H7 (cell line): ENCODE data around the gene RAB4A. TPM values are rescaled to one million over a fixed set of nuclear protein-coding genes. Genes with fewer than 3 reads are reported as not detected.
A peak's percentile ranks its signal among the peaks of the same experiment; 100 is the strongest.

Experiments
- DNase-seq: peaks from one replicate; pipeline ENCODE4 v3.0.0; 2012
- H3K27me3 ChIP-seq: 2 replicates; pipeline ENCODE4 v1.6.0; 2011; ENCODE audit warnings: mild to moderate bottlenecking, low read length; ENCODE audit not compliant: control insufficient read depth, insufficient read depth
- H3K36me3 ChIP-seq: replicated peaks from 2 replicates; pipeline ENCODE4 v1.5.1; 2011; ENCODE audit warnings: low read length; ENCODE audit not compliant: control insufficient read depth, insufficient read depth
- H3K4me3 ChIP-seq: 2 replicates; pipeline ENCODE4 v1.5.1; 2011; ENCODE audit warnings: low read depth, mild to moderate bottlenecking, control low read depth, low read length, moderate library complexity; ENCODE audit not compliant: insufficient read depth
- total RNA-seq: library from RNA; depleted of rRNA; stranded (reverse); fragments of >200 nt; shearing (Covaris generic); gene quantifications from 2 replicates; pipeline ENCODE4 v1.2.3, GENCODE V29; 2014

RAB4A gene
- total RNA-seq, 1 experiment from 2014 or later: 47.0 TPM

DNA sequence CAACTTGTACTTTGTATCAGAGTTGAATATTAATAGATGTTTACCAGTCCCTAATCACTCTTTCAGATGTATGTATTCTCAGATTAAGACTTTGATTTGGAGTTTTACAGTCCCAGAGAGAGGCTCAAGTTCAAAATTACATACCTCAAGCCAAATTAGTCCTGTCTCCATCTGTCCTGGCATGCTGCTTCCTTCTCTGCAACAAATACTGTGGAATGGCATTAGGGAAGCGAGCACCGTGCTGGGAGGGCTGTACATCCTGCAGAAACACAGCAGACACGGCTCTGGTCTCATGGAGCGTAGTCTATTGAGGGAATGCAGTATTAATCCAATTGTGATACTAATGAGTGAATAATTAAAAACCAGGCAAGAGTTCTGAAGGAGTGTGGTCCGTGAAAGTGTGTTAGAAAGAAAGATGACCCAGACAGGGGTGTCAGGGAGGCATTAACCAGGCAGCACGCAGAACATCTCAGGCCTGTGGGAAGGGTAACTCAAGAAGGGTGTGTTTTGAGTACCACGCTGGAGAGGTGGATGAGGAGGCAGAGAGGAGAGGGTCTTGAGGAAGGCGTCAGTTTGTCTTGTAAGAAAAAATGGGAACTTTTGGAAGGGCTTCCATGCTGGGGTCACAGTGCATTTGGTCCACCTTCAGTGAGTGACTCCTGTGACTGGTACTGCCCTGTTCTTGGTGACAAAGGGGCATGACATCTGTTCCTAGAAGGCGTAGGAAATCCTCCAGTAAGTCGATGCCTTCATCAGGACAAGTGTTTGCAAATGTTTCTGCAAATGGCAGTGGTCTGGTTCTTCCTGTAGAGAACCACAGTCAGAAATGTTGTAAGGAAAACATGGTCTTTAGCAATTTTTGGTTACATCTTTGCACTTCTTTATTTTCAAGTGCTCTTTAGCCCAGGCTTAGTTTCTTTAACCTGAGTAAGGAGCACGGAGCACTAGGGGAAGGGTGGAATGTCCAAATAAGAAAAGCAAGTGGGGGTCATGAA, 1.6 kb downstream of the RAB4A start:
- H3K4me3 ChIP-seq: peak overlapping the region; percentile 69
- H3K27me3 ChIP-seq: peaks cover 3% of the 10 kb centered on the region; the same call in 1 of the 2 replicates
- H3K36me3 ChIP-seq: no peaks in the 10 kb centered on the region; the same call in 1 of the 2 replicates
- no peak for DNase-seq

DNA sequence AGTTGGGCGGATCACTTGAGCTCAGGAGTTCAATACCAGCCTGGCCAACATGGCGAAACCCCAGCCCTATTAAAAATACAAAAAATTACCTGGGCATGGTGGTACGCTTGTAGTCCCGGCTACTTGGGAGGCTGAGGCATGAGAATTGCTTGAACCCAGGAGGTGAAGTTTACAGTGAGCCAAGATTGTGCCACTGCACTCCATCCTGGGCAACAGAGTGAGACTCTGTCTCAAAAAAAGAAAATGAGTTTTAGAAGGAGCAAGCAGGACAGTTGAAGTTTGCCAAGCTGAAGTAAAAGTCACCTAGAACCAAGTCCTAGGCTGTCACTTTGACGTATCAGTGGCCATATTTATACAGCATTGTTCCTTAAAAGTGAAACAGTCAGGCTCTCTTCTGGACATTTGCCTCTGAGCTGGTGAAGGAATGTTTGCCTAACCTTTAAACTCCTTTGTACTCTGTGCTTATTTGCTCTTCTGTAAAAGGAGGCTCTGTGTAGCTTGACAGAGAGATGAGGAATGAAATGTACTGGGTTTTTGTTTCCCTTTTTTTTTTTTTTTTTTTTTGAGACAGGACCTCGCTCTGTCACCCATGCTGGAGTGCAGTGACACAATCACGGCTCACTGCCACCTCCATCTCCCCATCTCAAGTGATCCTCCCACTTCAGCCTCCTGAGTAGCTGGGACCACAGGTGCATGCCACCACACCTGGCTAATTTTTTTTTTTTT, 2.8 kb downstream of the RAB4A start:
- DNase-seq: no peak
- no peak overlapping the region for H3K4me3 ChIP-seq
- H3K36me3 ChIP-seq: no peaks in the 10 kb centered on the region; the same call in 1 of the 2 replicates
- H3K27me3 ChIP-seq: peaks cover 3% of the 10 kb centered on the region; the same call in 1 of the 2 replicates

DNA sequence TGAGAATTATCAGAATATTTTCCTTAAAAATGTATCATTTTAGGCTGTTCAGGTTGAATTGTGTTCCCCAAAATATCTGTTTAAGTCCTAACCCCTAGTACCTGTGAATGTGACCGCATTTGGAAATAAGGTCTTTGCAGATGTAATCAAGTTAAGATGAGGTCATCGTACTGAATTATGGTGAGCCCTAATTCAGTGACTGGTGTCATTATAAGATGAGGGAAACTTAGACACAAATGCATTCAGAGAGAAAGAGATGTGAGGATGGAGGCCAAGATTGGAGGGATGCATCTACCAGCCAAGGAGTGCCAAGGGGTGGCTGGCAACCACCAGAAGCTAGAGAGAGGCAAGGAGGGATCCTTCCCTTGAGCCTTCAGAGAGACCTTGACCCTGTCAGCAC, 4.1 kb downstream of the RAB4A start:
- no peak overlapping the region for H3K4me3 ChIP-seq
- no peak for DNase-seq
- H3K27me3 ChIP-seq: peaks cover 3% of the 10 kb centered on the region; the same call in 1 of the 2 replicates
- H3K36me3 ChIP-seq: no peaks in the 10 kb centered on the region

DNA sequence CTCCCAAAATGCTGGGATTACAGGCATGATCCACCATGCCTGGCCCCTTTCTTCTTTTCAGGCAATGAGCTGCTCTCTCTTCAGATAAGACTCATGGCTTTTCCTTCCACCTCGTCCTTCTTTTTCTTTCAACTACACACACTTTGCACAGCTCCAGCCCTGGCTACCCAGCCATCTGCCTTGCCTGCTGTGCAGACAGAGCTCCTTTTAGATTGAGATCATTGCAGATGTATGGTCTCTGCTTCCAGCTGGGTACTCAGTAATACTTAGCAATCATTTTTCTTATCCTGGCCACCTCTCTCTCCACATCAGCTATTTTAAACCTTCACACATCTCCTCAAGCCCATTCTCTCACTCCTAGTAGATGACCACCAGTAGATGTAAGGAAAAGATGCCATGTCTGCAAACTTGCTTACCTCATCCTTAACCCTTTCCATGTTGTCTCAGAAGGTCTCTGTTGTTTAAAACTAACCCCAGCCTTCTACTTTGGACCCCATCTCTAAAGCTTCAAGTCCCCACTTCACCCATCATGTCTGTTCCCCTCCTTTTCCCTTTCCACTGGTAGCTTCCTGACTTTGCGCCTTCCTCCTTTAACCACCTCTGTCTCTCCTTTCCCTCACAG, 7.3 kb downstream of the RAB4A start:
- no peak overlapping the region for H3K4me3 ChIP-seq
- no peaks in the 10 kb centered on the region for H3K27me3 ChIP-seq
- H3K36me3 ChIP-seq: no peaks in the 10 kb centered on the region
- no peak for DNase-seq

DNA sequence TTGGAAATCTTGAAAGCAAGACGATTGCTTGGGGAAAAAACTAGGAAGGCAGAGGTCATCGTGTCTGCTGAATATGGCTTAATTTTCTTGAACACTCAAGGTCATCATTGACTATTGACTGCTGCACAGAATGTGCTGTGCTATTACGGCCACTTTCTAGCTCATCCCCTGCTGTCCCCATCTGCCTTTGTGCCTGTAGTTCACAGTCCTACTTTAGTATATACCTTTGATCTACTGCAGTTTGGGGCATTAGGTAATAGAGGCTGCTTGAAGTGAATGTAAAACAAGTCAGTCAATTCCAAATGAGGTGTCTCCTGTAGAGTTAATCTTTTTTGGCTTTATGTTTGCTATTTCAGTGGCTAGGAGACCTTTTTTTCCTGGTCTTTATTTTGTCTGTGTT, 8.3 kb downstream of the RAB4A start:
- no peaks in the 10 kb centered on the region for H3K27me3 ChIP-seq
- no peak for DNase-seq
- H3K4me3 ChIP-seq: no peak overlapping the region
- H3K36me3 ChIP-seq: no peaks in the 10 kb centered on the region

DNA sequence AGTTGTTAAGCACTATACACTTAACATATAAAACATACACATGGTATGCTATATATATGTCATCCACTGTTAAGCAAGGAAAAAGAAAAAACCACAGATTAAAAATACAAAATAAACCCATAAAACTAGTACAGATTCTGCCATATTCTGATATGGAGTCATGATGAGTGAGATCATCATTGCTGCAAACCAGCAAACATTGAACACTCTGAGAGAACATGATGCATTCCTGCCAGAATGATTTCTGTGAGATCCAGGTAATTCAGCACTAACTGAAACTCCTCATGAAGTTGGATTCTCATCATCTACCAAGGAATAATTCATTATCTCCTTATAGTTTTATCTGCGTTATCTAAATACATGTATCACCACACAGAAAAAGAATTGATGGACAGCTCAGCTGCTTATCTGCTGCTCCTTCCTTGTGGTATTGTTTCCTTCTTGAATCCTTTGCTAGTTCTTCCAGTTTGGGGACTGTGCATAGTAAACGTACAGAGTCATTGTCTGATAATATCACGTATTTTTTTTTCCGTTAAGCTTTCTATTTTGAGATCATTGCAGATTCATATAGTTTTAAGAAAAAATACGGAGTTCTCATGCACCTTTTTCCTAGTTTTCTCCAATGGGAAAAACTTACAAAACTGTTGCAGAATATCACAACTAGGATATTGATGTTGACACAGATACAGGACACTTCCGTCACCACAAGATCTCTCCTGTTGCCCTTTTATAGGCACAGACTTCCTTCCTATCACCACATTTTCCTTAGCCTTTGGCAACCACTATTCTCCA, 9.3 kb downstream of the RAB4A start:
- Histone ChIP-seq H3K36me3 (no peaks in the 10 kb centered on the region), H3K4me3 (no peak overlapping the region), H3K27me3 (no peaks in the 10 kb centered on the region)
- no peak for DNase-seq

DNA sequence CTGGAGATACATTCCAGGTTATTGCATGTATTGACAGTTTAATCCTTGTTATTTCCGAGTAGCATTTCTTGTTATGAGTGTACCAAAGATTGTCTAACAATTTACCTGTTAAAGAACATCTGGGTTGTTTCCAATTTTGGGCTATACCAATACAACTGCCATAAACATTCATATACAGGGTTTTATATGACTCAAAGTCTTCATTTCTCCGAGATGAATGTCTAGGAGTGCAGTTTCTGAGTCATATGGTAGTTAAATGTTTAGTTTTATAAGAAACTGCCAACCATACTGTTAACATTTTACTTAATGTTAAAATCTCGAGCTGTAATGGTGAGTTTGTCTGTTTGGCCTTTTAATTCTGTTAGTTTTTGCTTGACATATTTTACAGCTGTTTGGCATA, 10.0 kb downstream of the RAB4A start:
- Histone ChIP-seq H3K4me3 (no peak overlapping the region), H3K27me3 (no peaks in the 10 kb centered on the region), H3K36me3 (no peaks in the 10 kb centered on the region)
- no peak for DNase-seq

DNA sequence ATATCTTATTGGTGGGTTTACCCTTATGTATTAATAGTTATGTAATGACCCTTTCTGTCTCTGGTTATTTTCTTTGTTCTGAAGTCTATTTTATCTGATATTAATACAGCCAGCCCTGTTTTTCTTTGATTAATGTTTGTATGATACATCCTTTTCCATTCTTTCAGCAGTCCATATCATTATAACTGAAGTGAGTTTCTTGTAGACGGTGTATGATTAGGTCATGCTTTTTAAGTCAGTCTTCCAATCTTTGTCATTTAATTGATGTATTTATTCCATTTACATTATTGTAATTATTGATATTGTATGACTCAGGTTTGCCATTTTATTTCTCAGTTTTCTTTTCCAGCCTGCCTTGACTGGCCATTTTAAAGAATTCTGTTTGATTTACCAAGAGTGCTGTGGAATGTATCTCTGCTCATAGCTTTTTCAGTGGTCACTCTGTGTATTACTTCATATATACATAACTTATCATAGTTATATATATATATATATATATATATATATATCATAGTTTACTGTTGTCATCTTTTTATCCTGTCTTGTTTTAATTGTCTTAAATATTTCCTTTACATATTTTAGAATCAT, 10.5 kb downstream of the RAB4A start:
- Histone ChIP-seq H3K27me3 (no peaks in the 10 kb centered on the region), H3K36me3 (no peaks in the 10 kb centered on the region), H3K4me3 (no peak overlapping the region)
- no peak for DNase-seq

DNA sequence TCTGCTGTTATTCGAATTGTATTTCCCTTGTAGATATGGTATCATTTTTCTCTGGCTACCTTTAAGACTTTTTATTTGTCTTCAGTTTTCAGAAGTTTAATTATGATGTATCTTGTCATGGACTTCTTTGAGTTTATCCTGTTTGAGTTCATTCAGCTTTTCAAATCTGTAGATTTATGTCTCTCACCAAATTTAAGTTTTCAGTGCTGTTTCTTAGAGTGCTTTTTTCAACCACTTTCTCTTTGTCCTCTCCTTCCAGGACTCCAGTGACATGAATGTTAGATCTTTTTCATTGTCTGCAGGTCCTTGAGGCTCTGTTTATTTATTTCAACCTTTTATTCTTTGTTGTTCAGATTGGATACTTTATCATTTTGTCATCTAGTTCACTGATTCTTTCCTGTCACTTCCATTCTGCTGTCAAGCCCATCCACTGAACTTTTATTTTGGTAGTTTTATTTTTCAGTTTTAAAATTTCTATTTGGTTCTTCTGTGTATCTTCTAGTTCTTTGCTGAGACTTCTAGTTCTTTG, 11.4 kb downstream of the RAB4A start:
- no peaks in the 10 kb centered on the region for H3K36me3 ChIP-seq
- H3K4me3 ChIP-seq: no peak overlapping the region
- no peak for DNase-seq
- no peaks in the 10 kb centered on the region for H3K27me3 ChIP-seq

DNA sequence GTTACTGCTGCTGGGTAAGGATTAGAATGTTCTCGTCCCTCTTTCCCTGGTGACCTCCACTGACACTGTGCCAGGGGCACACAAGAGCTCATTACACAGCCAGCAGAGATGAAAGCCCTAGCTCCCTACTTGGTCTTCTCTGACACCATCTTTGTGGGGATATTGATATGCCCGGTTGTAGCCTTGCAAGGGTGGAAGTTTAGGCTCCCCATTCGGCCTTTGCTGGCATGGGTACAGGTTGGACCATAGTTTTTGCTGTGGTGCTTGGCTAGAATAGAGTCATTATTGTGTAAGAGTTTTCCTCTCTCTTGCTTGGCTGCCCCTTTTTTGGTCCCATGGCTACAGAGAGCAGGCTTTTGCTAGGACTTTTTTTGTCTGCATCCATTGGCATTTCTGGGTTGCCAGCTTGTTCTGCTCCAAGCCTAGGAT, 12.3 kb downstream of the RAB4A start:
- DNase-seq: no peak
- H3K4me3 ChIP-seq: no peak overlapping the region
- no peaks in the 10 kb centered on the region for H3K27me3 ChIP-seq
- H3K36me3 ChIP-seq: no peaks in the 10 kb centered on the region

DNA sequence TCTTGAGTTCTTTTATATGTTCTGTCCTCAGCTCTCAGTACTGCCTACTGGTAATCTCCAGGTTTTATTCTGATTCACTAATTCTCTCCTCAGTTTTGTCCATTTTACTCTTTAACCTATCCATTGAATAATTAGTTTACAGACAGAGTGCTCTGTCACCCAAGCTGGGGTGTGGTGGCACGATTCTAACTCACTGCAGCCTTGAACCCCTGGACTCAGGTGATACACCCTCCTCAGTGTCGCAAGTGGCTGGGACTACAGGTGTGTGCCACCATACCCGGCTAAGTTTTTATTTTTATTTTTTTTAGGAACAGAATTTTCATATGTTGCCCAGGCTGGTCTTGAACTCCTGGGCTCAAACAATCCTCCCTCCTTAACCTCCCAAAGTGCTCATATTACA, 14.0 kb downstream of the RAB4A start:
- H3K4me3 ChIP-seq: no peak overlapping the region
- DNase-seq: no peak
- no peaks in the 10 kb centered on the region for H3K36me3 ChIP-seq
- H3K27me3 ChIP-seq: no peaks in the 10 kb centered on the region

DNA sequence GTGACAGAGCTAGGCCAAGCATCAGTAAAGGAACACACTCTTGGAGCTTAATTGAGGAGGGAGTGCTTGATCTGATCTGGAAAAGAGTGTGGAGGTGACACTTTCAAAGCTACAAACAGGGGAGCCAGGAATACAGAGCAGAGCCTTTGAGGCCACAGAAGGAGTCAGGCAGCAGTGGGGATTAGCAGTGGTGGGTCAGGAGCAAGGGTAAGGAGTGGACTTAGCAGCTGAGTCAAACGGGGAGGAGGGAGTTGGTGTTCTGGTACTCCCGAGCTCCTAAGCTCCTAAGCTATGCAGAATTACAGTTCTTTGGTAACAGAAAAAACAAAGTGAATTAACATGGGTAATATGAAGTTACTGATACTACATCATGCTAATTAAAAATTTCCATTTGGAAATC, 14.5 kb downstream of the RAB4A start:
- Histone ChIP-seq H3K4me3 (no peak overlapping the region), H3K27me3 (no peaks in the 10 kb centered on the region), H3K36me3 (no peaks in the 10 kb centered on the region)
- DNase-seq: no peak

DNA sequence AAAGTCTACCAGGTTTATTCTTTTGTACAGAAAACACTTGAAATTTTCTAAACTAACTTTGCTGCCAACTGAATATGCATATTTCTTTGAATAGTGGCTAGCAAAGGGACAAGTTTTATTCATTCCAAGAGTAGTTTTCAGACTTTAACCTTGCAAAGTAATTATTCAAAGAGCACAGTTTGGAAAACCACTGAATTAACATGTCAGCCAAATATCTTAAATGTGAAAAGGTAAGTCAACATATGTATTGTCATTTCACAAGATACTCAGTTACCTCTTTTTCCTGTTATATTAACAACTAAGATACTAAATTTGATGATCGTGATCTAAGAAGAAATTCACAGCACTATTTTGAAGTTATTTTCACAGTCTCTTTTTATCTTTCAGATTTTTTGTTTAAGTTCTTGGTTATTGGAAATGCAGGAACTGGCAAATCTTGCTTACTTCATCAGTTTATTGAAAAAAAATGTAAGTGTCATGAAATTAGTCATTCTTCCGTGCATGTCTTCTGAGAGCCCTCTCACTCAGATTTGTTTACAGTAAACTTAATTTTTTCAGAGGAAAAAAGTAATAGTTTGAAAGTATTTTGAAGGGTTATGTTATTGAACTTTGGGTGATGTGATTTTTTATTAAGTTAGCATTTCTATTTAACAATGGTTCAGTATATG, 15.3 kb downstream of the RAB4A start:
- H3K27me3 ChIP-seq: no peaks in the 10 kb centered on the region

More for the DNA sequence above, 15.3 kb downstream of the RAB4A start:
- DNase-seq: no peak
- Histone ChIP-seq H3K36me3 (no peaks in the 10 kb centered on the region), H3K4me3 (no peak overlapping the region)
